Astrocyte (in vitro differentiated cells and primary cell): ENCODE results near the gene RAB4B. TPM values are rescaled to one million over a fixed set of nuclear protein-coding genes. Genes with fewer than 3 reads are reported as not detected.
"Not testable (repeated sequence)": the region's sequence is repeated elsewhere in the genome, so short reads cannot be mapped to it uniquely, and the experiment has no call there.

ENCODE experiments used
- DNase-seq: peaks from one replicate; pipeline ENCODE4 v3.0.0-alpha.2; 2010; ENCODE audit warnings: low read depth
- FAIRE-seq: peaks from 2 replicates; lab custom pipeline; 2011; peaks lifted over from hg19 to GRCh38; lab: Jason Lieb, UNC
- H2AFZ ChIP-seq: 2 replicates; pipeline ENCODE4 v1.6.0; 2012; ENCODE audit warnings: low read depth, low read length, inconsistent platforms
- H3K27ac ChIP-seq: 2 replicates; pipeline ENCODE4 v1.5.1; 2011; ENCODE audit warnings: low read depth, low read length, inconsistent platforms
- H3K27me3 ChIP-seq: 2 replicates; pipeline ENCODE4 v1.6.0; 2011; ENCODE audit warnings: low read length, inconsistent platforms; ENCODE audit not compliant: insufficient read depth
- H3K36me3 ChIP-seq: 2 replicates; pipeline ENCODE4 v1.5.1; 2011; ENCODE audit warnings: low read length, inconsistent platforms; ENCODE audit not compliant: insufficient read depth
- H3K4me1 ChIP-seq: 2 replicates; pipeline ENCODE4 v1.5.1; 2011; ENCODE audit warnings: low read length, inconsistent platforms; ENCODE audit not compliant: insufficient read depth
- H3K4me2 ChIP-seq: 2 replicates; pipeline ENCODE4 v1.6.0; 2012; ENCODE audit warnings: low read length, inconsistent platforms
- H3K4me3 ChIP-seq: 2 replicates; pipeline ENCODE4 v1.5.1; 2011; ENCODE audit warnings: low read depth, mild to moderate bottlenecking, low read length, inconsistent platforms; ENCODE audit not compliant: insufficient read depth
- H3K79me2 ChIP-seq: 2 replicates; pipeline ENCODE4 v1.6.0; 2012; ENCODE audit warnings: mild to moderate bottlenecking, low read length, inconsistent platforms; ENCODE audit not compliant: insufficient read depth
- H3K9ac ChIP-seq: 2 replicates; pipeline ENCODE4 v1.6.0; 2012; ENCODE audit warnings: mild to moderate bottlenecking, low read length, inconsistent platforms
- H3K9me3 ChIP-seq: 2 replicates; pipeline ENCODE4 v1.5.1; 2012; ENCODE audit warnings: low read depth, mild to moderate bottlenecking, low read length, inconsistent platforms; ENCODE audit not compliant: insufficient read depth
- H4K20me1 ChIP-seq: 2 replicates; pipeline ENCODE4 v1.6.0; 2012; ENCODE audit warnings: low read length, inconsistent platforms; ENCODE audit not compliant: insufficient read depth
- H3K27ac Mint-ChIP-seq: one replicate; pipeline ENCODE4 v1.8.0; 2021; ENCODE audit warnings: mild to moderate bottlenecking, mixed read lengths; ENCODE audit not compliant: unreplicated experiment
- H3K27me3 Mint-ChIP-seq: one replicate; pipeline ENCODE4 v1.8.0; 2021; ENCODE audit warnings: low read depth, mixed read lengths; ENCODE audit not compliant: unreplicated experiment
- H3K36me3 Mint-ChIP-seq: one replicate; pipeline ENCODE4 v1.8.0; 2021; ENCODE audit warnings: low read depth, mixed read lengths; ENCODE audit not compliant: unreplicated experiment
- H3K4me1 Mint-ChIP-seq: one replicate; pipeline ENCODE4 v1.8.0; 2021; ENCODE audit warnings: low read depth, mixed read lengths; ENCODE audit not compliant: unreplicated experiment
- H3K4me3 Mint-ChIP-seq: one replicate; pipeline ENCODE4 v1.8.0; 2021; ENCODE audit warnings: mild to moderate bottlenecking, moderate library complexity, mixed read lengths; ENCODE audit not compliant: unreplicated experiment
- H3K9me3 Mint-ChIP-seq: one replicate; pipeline ENCODE4 v1.8.0; 2021; ENCODE audit warnings: mild to moderate bottlenecking, mixed read lengths; ENCODE audit not compliant: unreplicated experiment
- CTCF ChIP-seq: IDR thresholded peaks from 2 replicates; pipeline ENCODE4 v1.5.1; 2011; ENCODE audit warnings: low read depth, mild to moderate bottlenecking, inconsistent platforms, low read length, moderate library complexity; ENCODE audit not compliant: insufficient read depth
- EZH2 ChIP-seq: IDR thresholded peaks from 2 replicates; pipeline ENCODE4 v1.6.1; 2012; ENCODE audit warnings: mild to moderate bottlenecking, low read length, inconsistent platforms; ENCODE audit not compliant: insufficient read depth
- total RNA-seq: library from RNA; stranded (reverse); gene quantifications from 2 replicates; pipeline ENCODE4 v1.2.1, GENCODE V29; 2021

The RAB4B gene
- total RNA-seq, 1 donor from 2014 or later: 18.8 TPM

- no peak overlapping the region for H3K4me3 ChIP-seq
- Mint-ChIP-seq H3K4me1 (peaks cover 6% of the 10 kb centered on the region), H3K4me3 (no peak overlapping the region), H3K27ac (no peak overlapping the region), H3K27me3 (peaks cover 5% of the 10 kb centered on the region), H3K9me3 (peaks cover 2% of the 10 kb centered on the region), H3K36me3 (no peaks in the 10 kb centered on the region)
- no peak for FAIRE-seq
- H4K20me1 ChIP-seq: no peaks in the 10 kb centered on the region
- H3K79me2 ChIP-seq: no peaks in the 10 kb centered on the region
- no peak overlapping the region for H2AFZ ChIP-seq
- no peak overlapping the region for H3K4me2 ChIP-seq
- H3K4me1 ChIP-seq: no peaks in the 10 kb centered on the region
- H3K27ac ChIP-seq: no peak overlapping the region
- no peaks in the 10 kb centered on the region for H3K27me3 ChIP-seq
- no peaks in the 10 kb centered on the region for H3K9me3 ChIP-seq
- no peak overlapping the region for H3K9ac ChIP-seq
- no peaks in the 10 kb centered on the region for H3K36me3 ChIP-seq
- DNase-seq: no peak
- TF ChIP-seq EZH2 (no peak), CTCF (no peak)
Observed at GRCh38 chr19:40836754-40837429, 58.8 kb downstream of the RAB4B start.

- not testable (repeated sequence) for H3K27me3 ChIP-seq, H3K27me3 Mint-ChIP-seq, H3K4me1 ChIP-seq, H3K4me3 ChIP-seq, H3K9ac ChIP-seq, H3K36me3 ChIP-seq, H3K27ac Mint-ChIP-seq, H3K9me3 Mint-ChIP-seq, DNase-seq, H4K20me1 ChIP-seq, H2AFZ ChIP-seq, H3K27ac ChIP-seq, H3K4me1 Mint-ChIP-seq, H3K4me3 Mint-ChIP-seq, H3K9me3 ChIP-seq, H3K4me2 ChIP-seq, H3K36me3 Mint-ChIP-seq, H3K79me2 ChIP-seq
- FAIRE-seq: peak; percentile 13
Observed at GRCh38 chr19:40838477-40838876, 60.4 kb downstream of the RAB4B start.

GRCh38 chr19:40842012-40842411, 64.0 kb downstream of the RAB4B start:
- not testable (repeated sequence) for H3K4me3 ChIP-seq, H3K36me3 ChIP-seq, H3K9me3 ChIP-seq, DNase-seq, H3K4me1 ChIP-seq, H3K27ac ChIP-seq, H3K4me3 Mint-ChIP-seq, H3K27ac Mint-ChIP-seq, H3K4me1 Mint-ChIP-seq, H3K4me2 ChIP-seq, H3K9me3 Mint-ChIP-seq, H2AFZ ChIP-seq, H3K9ac ChIP-seq, H3K27me3 ChIP-seq, H4K20me1 ChIP-seq, H3K36me3 Mint-ChIP-seq, H3K79me2 ChIP-seq
- peaks cover 32% of the 10 kb centered on the region for H3K27me3 Mint-ChIP-seq
- peak; percentile 37 for FAIRE-seq

- not testable (repeated sequence) for H3K9ac ChIP-seq, H3K4me3 Mint-ChIP-seq, H3K27ac ChIP-seq, H4K20me1 ChIP-seq, H3K36me3 Mint-ChIP-seq, H3K9me3 ChIP-seq, FAIRE-seq, H3K79me2 ChIP-seq, H3K36me3 ChIP-seq, H3K4me3 ChIP-seq, H3K4me1 Mint-ChIP-seq, H3K27ac Mint-ChIP-seq, H2AFZ ChIP-seq, H3K9me3 Mint-ChIP-seq, DNase-seq, H3K27me3 ChIP-seq, H3K4me1 ChIP-seq, H3K4me2 ChIP-seq
- H3K27me3 Mint-ChIP-seq: peaks cover 44% of the 10 kb centered on the region
Observed at GRCh38 chr19:40842997-40843652, 65.1 kb downstream of the RAB4B start.

GRCh38 chr19:40843653-40844052, 65.6 kb downstream of the RAB4B start:
- not testable (repeated sequence) for H4K20me1 ChIP-seq, H3K4me3 ChIP-seq, H3K36me3 ChIP-seq, H3K9me3 ChIP-seq, DNase-seq, H2AFZ ChIP-seq, H3K4me1 Mint-ChIP-seq, H3K27me3 ChIP-seq, H3K9ac ChIP-seq, FAIRE-seq, H3K79me2 ChIP-seq, H3K9me3 Mint-ChIP-seq, H3K27ac Mint-ChIP-seq, H3K4me1 ChIP-seq, H3K4me3 Mint-ChIP-seq, H3K36me3 Mint-ChIP-seq, H3K4me2 ChIP-seq, H3K27ac ChIP-seq
- peaks cover 49% of the 10 kb centered on the region for H3K27me3 Mint-ChIP-seq
